ENCODE results near the gene SLC35E1. TPM values are rescaled to one million over a fixed set of nuclear protein-coding genes. Genes with fewer than 3 reads are reported as not detected.

SLC35E1 gene
- total RNA-seq, 1 experiment from 2014 or later, result 36.3 TPM

DNA sequence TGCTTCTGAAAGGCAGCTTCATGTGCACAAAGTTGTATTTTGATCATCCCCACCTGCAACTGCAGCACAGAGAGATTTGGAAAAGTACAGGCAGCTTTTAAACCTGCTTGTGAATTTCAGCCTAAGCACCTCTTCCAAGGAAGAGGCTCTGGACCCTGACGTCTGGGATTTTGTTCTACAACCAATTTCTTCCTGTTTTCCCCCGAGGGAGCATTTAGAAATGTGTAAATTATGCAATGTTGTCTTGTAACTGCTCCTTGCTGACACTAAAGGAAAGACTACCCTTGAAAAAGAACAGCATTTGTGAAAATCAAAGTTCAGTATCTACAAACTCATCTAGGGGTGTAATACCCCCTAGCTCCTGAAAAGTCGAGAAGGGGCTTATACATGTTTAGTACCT, 40.4 kb upstream of the SLC35E1 start:
- CTCF ChIA-PET, result no interaction called here
- intact Hi-C loops (cut with micrococcal nuclease; ENCODE audit: unreplicated experiment), result no loop called here
- peak; percentile 69 for DNase-seq (ENCODE audit: low spot score)
- H3K9me3 ChIP-seq (ENCODE audit: low read depth, low read length, poor library complexity, severe bottlenecking), result no peaks in the 10 kb centered on the region
- BruUV-seq (replicated peaks), result no TSS peak
- POLR2A ChIA-PET (ENCODE audit: low non-redundant PET), result interaction anchor here (0.7 kb wide), 1 partner anchor 505 kb away, joined by 4 read pairs; no protein-coding TSS in a partner anchor
- H3K27ac ChIP-seq (ENCODE audit: low read depth, low read length, poor library complexity, severe bottlenecking), result peak overlapping the region; percentile 60
- no peak overlapping the region for H3K4me3 ChIP-seq (ENCODE audit: low read depth, low read length, poor library complexity, severe bottlenecking)
- no peaks in the 10 kb centered on the region for H3K27me3 ChIP-seq (replicated peaks; ENCODE audit: insufficient read depth, low read depth, low read length, poor library complexity)
- no peaks in the 10 kb centered on the region for H3K36me3 ChIP-seq (ENCODE audit: insufficient read depth, low read length, poor library complexity, severe bottlenecking)
- H3K4me1 ChIP-seq (ENCODE audit: insufficient read depth, low read length, poor library complexity, severe bottlenecking), result peaks cover 31% of the 10 kb centered on the region
- no peak for TF ChIP-seq EZH2 (IDR thresholded peaks at IDR 0.05; ENCODE audit: borderline replicate concordance, low read depth, low read length, poor library complexity, severe bottlenecking)
- TF ChIP-seq, protein P1, sequence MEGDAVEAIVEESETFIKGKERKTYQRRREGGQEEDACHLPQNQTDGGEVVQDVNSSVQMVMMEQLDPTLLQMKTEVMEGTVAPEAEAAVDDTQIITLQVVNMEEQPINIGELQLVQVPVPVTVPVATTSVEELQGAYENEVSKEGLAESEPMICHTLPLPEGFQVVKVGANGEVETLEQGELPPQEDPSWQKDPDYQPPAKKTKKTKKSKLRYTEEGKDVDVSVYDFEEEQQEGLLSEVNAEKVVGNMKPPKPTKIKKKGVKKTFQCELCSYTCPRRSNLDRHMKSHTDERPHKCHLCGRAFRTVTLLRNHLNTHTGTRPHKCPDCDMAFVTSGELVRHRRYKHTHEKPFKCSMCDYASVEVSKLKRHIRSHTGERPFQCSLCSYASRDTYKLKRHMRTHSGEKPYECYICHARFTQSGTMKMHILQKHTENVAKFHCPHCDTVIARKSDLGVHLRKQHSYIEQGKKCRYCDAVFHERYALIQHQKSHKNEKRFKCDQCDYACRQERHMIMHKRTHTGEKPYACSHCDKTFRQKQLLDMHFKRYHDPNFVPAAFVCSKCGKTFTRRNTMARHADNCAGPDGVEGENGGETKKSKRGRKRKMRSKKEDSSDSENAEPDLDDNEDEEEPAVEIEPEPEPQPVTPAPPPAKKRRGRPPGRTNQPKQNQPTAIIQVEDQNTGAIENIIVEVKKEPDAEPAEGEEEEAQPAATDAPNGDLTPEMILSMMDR (conservative IDR thresholded peaks at IDR 0.05; ENCODE audit: low read depth, low read length), result no peak

DNA sequence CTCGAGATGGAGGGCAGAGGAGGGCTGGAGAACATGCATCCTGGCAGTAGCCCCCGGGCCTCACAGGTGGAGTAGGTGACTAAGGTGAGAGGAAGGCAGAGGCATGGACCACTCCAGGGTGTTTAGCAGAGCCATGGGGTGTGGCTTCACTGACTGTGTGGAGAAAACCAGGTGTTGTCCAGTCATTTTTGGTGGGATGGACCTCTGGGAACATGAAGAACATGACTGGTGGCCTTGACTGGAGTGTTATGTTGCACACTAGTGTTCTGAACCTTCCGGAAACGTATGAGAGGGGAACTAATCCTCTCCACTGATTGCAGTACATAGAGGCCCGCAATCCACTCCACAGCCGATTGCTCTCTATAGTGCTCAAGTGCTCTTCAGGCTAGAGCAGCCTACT, 38.9 kb upstream of the SLC35E1 start:
- no peaks in the 10 kb centered on the region for H3K27me3 ChIP-seq (replicated peaks; ENCODE audit: insufficient read depth, low read depth, low read length, poor library complexity)
- no peaks in the 10 kb centered on the region for H3K9me3 ChIP-seq (ENCODE audit: low read depth, low read length, poor library complexity, severe bottlenecking)
- ChIA-PET CTCF (no interaction called here), POLR2A (ENCODE audit: low non-redundant PET) (no interaction called here)
- no peak overlapping the region for H3K27ac ChIP-seq (ENCODE audit: low read depth, low read length, poor library complexity, severe bottlenecking)
- intact Hi-C loops (cut with micrococcal nuclease; ENCODE audit: unreplicated experiment), result no loop called here
- no TSS peak for BruUV-seq (replicated peaks)
- peaks cover 31% of the 10 kb centered on the region for H3K4me1 ChIP-seq (ENCODE audit: insufficient read depth, low read length, poor library complexity, severe bottlenecking)
- no peaks in the 10 kb centered on the region for H3K36me3 ChIP-seq (ENCODE audit: insufficient read depth, low read length, poor library complexity, severe bottlenecking)
- H3K4me3 ChIP-seq (ENCODE audit: low read depth, low read length, poor library complexity, severe bottlenecking), result no peak overlapping the region
- TF ChIP-seq, protein P1 (conservative IDR thresholded peaks at IDR 0.05; ENCODE audit: low read depth, low read length), result no peak
- no peak for TF ChIP-seq EZH2 (IDR thresholded peaks at IDR 0.05; ENCODE audit: borderline replicate concordance, low read depth, low read length, poor library complexity, severe bottlenecking)
- no peak for DNase-seq (ENCODE audit: low spot score)

DNA sequence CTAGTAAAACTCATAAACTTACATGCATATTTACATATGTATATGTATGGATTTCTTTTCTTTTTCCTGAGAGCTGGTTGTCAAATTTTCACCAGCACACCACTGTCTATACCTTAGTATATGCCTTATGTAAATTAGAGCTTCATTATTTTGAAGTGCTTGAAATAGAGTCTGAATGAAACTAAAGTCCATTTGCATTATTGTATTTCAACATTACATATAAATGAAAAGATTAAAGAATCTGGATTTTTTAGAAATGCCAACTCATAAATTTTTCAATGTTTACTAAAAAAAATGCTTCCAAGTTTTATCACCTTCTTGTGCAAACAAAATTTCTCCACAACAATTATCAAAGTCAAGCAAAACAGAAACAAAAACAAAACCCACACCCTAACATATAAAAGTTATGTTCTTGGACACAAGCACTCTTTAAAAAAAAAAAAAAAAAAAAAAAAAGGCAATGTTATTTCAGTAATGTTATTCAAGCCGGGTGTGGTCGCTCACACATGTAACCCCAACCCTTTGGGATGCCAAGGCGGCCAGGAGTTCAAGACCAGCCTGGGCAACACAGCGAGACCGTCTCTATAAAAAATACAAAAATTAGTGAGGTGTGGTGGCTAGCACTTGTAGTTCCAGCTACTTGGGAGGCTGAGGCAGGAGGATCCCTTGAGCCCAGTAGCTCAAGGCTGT, 37.4 kb upstream of the SLC35E1 start:
- H3K27me3 ChIP-seq (replicated peaks; ENCODE audit: insufficient read depth, low read depth, low read length, poor library complexity), result no peaks in the 10 kb centered on the region
- POLR2A ChIA-PET (ENCODE audit: low non-redundant PET), result interaction anchor here (0.5 kb wide), 1 partner anchor 25 kb away, joined by 23 read pairs; no protein-coding TSS in a partner anchor

More for the DNA sequence above, 37.4 kb upstream of the SLC35E1 start:
- DNase-seq (ENCODE audit: low spot score), result no peak
- H3K27ac ChIP-seq (ENCODE audit: low read depth, low read length, poor library complexity, severe bottlenecking), result no peak overlapping the region
- TF ChIP-seq EZH2 (IDR thresholded peaks at IDR 0.05; ENCODE audit: borderline replicate concordance, low read depth, low read length, poor library complexity, severe bottlenecking), result no peak
- TF ChIP-seq, protein P1 (conservative IDR thresholded peaks at IDR 0.05; ENCODE audit: low read depth, low read length), result no peak
- H3K4me1 ChIP-seq (ENCODE audit: insufficient read depth, low read length, poor library complexity, severe bottlenecking), result peaks cover 31% of the 10 kb centered on the region
- no peaks in the 10 kb centered on the region for H3K9me3 ChIP-seq (ENCODE audit: low read depth, low read length, poor library complexity, severe bottlenecking)
- CTCF ChIA-PET, result no interaction called here
- BruUV-seq (replicated peaks), result no TSS peak
- H3K36me3 ChIP-seq (ENCODE audit: insufficient read depth, low read length, poor library complexity, severe bottlenecking), result no peaks in the 10 kb centered on the region
- no peak overlapping the region for H3K4me3 ChIP-seq (ENCODE audit: low read depth, low read length, poor library complexity, severe bottlenecking)
- intact Hi-C loops (cut with micrococcal nuclease; ENCODE audit: unreplicated experiment), result no loop called here
